HepG2 (cell line): ENCODE data around the gene KRTAP12-2. TPM values are rescaled to one million over a fixed set of nuclear protein-coding genes. Genes with fewer than 3 reads are reported as not detected.

ENCODE experiments used
- HHEX ChIP-seq: IDR thresholded peaks from 2 replicates; pipeline ENCODE4 v1.6.1; 2016; ENCODE audit warnings: control low read depth
- MED1 ChIP-seq: sonication (generic); formaldehyde crosslinking; IDR thresholded peaks from 2 replicates; pipeline ENCODE4 v1.4.0; 2020; ENCODE audit warnings: missing genetic modification reagents
- SRSF9 ChIP-seq: fragments of 200-400 bp; formaldehyde crosslinking; IDR thresholded peaks from 2 replicates; pipeline ENCODE4 v1.6.1; 2018; ENCODE audit warnings: borderline replicate concordance, mild to moderate bottlenecking, low read depth, low read length; ENCODE audit not compliant: insufficient read depth, poor library complexity, severe bottlenecking
- STAT5B ChIP-seq: sonication (generic); formaldehyde crosslinking; IDR thresholded peaks from 2 replicates; pipeline ENCODE4 v1.4.0; 2020; ENCODE audit warnings: missing genetic modification reagents
- TEAD2 ChIP-seq: sonication (generic); formaldehyde crosslinking; IDR thresholded peaks from 2 replicates; pipeline ENCODE4 v1.9.0; 2021; ENCODE audit warnings: missing genetic modification reagents
- ZNF317 ChIP-seq: sonication (generic); formaldehyde crosslinking; IDR thresholded peaks from 2 replicates; pipeline ENCODE4 v1.5.0; 2020; ENCODE audit warnings: mild to moderate bottlenecking, missing genetic modification reagents
- polyA plus RNA-seq, 8 experiments: library from polyadenylated mRNA; depleted of rRNA in 3 of 8; stranded (reverse) in 7 of 8; unstranded in 1 of 8; fragments of >200 nt; fragmentation: Illumina TruSeq in 4 of 8; extraction: Trizol in 4 of 8; gene quantifications; 2 replicates each; pipeline versions ENCODE4 v1.2.1 to v1.2.3, GENCODE V29; 2011 to 2016; ENCODE audit warnings: low read depth in 4 of 8, missing spikeins in 1 of 8, mixed read lengths in 1 of 8; ENCODE audit not compliant: insufficient read depth in 1 of 8
- total RNA-seq, 5 experiments: library from RNA; depleted of rRNA; stranded (reverse); fragments of >200 nt; fragmentation: Illumina TruSeq; extraction: Trizol; gene quantifications; 2 replicates each; pipeline ENCODE4 v1.2.3, GENCODE V29; 2016; ENCODE audit warnings: low read depth in 1 of 5
- TF ChIP-seq, protein P1 (sequence below): sonication (generic); formaldehyde crosslinking; conservative IDR thresholded peaks from 2 replicates; pipeline ENCODE4 v1.4.0; 2020; ENCODE audit warnings: mild to moderate bottlenecking, missing genetic modification reagents, moderate library complexity
- TF ChIP-seq, protein P2 (sequence below): sonication (generic); formaldehyde crosslinking; IDR thresholded peaks from 2 replicates; pipeline ENCODE4 v1.4.0; 2020; ENCODE audit warnings: missing genetic modification reagents
- TF ChIP-seq, protein P3 (sequence below): sonication (generic); formaldehyde crosslinking; IDR thresholded peaks from 2 replicates; pipeline ENCODE4 v1.5.1; 2020; ENCODE audit warnings: mild to moderate bottlenecking, missing genetic modification reagents, moderate library complexity
- TF ChIP-seq, protein P4 (sequence below): sonication (generic); formaldehyde crosslinking; IDR thresholded peaks from 2 replicates; pipeline ENCODE4 v1.5.1; 2020; ENCODE audit warnings: mild to moderate bottlenecking, missing genetic modification reagents, moderate library complexity
- TF ChIP-seq, protein P5 (sequence below): sonication (generic); IDR thresholded peaks from 2 replicates; pipeline ENCODE4 v1.6.1; 2016; ENCODE audit warnings: low read depth, borderline replicate concordance

The KRTAP12-2 gene
- total and polyA plus RNA-seq, 2 of the 13 experiments (the other 11 are each of a cell fraction or from before 2014, with no cell fraction given): not detected

DNA sequence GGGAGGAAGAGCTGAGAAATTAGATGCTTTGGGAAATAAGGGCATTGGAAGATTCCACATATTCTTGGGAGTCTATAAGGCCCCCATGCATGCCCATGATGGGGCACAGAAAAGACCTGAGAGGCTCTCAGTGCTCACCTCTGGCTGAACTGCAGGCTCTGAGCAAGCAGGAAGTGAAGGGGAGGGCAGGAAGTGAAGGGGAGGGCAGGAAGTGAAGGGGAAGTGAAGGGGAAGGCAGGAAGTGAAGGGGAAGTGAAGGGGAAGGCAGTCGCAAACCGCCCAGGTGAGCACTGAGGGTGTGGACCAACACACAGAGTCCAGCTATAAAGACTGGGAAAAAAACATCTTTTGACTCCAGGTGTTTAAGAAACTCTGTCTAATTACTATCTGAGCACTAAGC is 36.3 kb downstream of the KRTAP12-2 start (continued):
- TF ChIP-seq, protein P1, sequence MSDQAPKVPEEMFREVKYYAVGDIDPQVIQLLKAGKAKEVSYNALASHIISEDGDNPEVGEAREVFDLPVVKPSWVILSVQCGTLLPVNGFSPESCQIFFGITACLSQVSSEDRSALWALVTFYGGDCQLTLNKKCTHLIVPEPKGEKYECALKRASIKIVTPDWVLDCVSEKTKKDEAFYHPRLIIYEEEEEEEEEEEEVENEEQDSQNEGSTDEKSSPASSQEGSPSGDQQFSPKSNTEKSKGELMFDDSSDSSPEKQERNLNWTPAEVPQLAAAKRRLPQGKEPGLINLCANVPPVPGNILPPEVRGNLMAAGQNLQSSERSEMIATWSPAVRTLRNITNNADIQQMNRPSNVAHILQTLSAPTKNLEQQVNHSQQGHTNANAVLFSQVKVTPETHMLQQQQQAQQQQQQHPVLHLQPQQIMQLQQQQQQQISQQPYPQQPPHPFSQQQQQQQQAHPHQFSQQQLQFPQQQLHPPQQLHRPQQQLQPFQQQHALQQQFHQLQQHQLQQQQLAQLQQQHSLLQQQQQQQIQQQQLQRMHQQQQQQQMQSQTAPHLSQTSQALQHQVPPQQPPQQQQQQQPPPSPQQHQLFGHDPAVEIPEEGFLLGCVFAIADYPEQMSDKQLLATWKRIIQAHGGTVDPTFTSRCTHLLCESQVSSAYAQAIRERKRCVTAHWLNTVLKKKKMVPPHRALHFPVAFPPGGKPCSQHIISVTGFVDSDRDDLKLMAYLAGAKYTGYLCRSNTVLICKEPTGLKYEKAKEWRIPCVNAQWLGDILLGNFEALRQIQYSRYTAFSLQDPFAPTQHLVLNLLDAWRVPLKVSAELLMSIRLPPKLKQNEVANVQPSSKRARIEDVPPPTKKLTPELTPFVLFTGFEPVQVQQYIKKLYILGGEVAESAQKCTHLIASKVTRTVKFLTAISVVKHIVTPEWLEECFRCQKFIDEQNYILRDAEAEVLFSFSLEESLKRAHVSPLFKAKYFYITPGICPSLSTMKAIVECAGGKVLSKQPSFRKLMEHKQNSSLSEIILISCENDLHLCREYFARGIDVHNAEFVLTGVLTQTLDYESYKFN (CRISPR knock-in tag): no peak
- TF ChIP-seq ZNF317 (CRISPR knock-in tag) (no peak), SRSF9 (no peak), MED1 (CRISPR knock-in tag) (no peak), HHEX (no peak), STAT5B (CRISPR knock-in tag) (no peak), TEAD2 (CRISPR knock-in tag) (no peak)
- TF ChIP-seq, protein P2, sequence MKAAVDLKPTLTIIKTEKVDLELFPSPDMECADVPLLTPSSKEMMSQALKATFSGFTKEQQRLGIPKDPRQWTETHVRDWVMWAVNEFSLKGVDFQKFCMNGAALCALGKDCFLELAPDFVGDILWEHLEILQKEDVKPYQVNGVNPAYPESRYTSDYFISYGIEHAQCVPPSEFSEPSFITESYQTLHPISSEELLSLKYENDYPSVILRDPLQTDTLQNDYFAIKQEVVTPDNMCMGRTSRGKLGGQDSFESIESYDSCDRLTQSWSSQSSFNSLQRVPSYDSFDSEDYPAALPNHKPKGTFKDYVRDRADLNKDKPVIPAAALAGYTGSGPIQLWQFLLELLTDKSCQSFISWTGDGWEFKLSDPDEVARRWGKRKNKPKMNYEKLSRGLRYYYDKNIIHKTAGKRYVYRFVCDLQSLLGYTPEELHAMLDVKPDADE: no peak
- TF ChIP-seq, protein P3, sequence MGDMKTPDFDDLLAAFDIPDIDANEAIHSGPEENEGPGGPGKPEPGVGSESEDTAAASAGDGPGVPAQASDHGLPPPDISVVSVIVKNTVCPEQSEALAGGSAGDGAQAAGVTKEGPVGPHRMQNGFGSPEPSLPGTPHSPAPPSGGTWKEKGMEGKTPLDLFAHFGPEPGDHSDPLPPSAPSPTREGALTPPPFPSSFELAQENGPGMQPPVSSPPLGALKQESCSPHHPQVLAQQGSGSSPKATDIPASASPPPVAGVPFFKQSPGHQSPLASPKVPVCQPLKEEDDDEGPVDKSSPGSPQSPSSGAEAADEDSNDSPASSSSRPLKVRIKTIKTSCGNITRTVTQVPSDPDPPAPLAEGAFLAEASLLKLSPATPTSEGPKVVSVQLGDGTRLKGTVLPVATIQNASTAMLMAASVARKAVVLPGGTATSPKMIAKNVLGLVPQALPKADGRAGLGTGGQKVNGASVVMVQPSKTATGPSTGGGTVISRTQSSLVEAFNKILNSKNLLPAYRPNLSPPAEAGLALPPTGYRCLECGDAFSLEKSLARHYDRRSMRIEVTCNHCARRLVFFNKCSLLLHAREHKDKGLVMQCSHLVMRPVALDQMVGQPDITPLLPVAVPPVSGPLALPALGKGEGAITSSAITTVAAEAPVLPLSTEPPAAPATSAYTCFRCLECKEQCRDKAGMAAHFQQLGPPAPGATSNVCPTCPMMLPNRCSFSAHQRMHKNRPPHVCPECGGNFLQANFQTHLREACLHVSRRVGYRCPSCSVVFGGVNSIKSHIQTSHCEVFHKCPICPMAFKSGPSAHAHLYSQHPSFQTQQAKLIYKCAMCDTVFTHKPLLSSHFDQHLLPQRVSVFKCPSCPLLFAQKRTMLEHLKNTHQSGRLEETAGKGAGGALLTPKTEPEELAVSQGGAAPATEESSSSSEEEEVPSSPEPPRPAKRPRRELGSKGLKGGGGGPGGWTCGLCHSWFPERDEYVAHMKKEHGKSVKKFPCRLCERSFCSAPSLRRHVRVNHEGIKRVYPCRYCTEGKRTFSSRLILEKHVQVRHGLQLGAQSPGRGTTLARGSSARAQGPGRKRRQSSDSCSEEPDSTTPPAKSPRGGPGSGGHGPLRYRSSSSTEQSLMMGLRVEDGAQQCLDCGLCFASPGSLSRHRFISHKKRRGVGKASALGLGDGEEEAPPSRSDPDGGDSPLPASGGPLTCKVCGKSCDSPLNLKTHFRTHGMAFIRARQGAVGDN: no peak
- TF ChIP-seq, protein P4, sequence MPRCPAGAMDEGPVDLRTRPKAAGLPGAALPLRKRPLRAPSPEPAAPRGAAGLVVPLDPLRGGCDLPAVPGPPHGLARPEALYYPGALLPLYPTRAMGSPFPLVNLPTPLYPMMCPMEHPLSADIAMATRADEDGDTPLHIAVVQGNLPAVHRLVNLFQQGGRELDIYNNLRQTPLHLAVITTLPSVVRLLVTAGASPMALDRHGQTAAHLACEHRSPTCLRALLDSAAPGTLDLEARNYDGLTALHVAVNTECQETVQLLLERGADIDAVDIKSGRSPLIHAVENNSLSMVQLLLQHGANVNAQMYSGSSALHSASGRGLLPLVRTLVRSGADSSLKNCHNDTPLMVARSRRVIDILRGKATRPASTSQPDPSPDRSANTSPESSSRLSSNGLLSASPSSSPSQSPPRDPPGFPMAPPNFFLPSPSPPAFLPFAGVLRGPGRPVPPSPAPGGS (CRISPR knock-in tag): no peak
- TF ChIP-seq, protein P5, sequence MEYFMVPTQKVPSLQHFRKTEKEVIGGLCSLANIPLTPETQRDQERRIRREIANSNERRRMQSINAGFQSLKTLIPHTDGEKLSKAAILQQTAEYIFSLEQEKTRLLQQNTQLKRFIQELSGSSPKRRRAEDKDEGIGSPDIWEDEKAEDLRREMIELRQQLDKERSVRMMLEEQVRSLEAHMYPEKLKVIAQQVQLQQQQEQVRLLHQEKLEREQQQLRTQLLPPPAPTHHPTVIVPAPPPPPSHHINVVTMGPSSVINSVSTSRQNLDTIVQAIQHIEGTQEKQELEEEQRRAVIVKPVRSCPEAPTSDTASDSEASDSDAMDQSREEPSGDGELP: no peak
